Stomach (tissue), 4 donors: Measurements from ENCODE around the gene ADAT1.

ENCODE experiments used
- CTCF ChIP-seq, 7 experiments: fragments of 450-650 bp in 4 of 7; fragments of 200-600 bp in 3 of 7; sonication (generic) in 3 of 7; IDR thresholded peaks; one replicate each; pipeline ENCODE4 v1.5.1; 2016 to 2019; ENCODE audit warnings: antibody characterized with exemption in 7 of 7, control low read depth in 2 of 7, mild to moderate bottlenecking in 1 of 7
- EP300 ChIP-seq: sonication (generic); formaldehyde crosslinking; IDR thresholded peaks from one replicate; pipeline ENCODE4 v1.6.1; 2017; ENCODE audit warnings: antibody characterized with exemption
- POLR2A ChIP-seq, 4 donors: fragments of 450-650 bp; IDR thresholded peaks; one replicate each; pipeline ENCODE4 v1.6.1; 2016; ENCODE audit warnings: antibody characterized with exemption in 4 of 4, control low read depth in 2 of 4, mild to moderate bottlenecking in 1 of 4, moderate library complexity in 1 of 4
- POLR2AphosphoS5 ChIP-seq, 3 donors: sonication (generic); formaldehyde crosslinking; IDR thresholded peaks; one replicate each; pipeline ENCODE4 v1.6.1; 2016; ENCODE audit warnings: antibody characterized with exemption in 3 of 3

GRCh38 chr16:75648265-75649076, 25.4 kb upstream of the ADAT1 start:
- peak in 1 of 3 donors; percentile 58 for TF ChIP-seq POLR2AphosphoS5 (IDR thresholded peaks at IDR 0.05)
- TF ChIP-seq POLR2A (IDR thresholded peaks at IDR 0.05) = no peak
- TF ChIP-seq CTCF (IDR thresholded peaks at IDR 0.05) = no peak
- no peak for TF ChIP-seq EP300
